OCI-LY3 (cell line): Measurements from ENCODE around the gene DENND4B.

Experiments
- H2AFZ ChIP-seq: fragments of 200-600, 300-600 bp; shearing (Covaris generic); 2 replicates; pipeline ENCODE4 v1.6.0; 2014; ENCODE audit warnings: antibody characterized with exemption, low read depth, low read length
- H3K27ac ChIP-seq: fragments of 200-600, 300-600 bp; sonication (generic); 2 replicates; pipeline ENCODE4 v1.5.1; 2014; ENCODE audit warnings: mild to moderate bottlenecking, low read length, moderate library complexity, mixed read lengths
- H3K27me3 ChIP-seq: fragments of 200-600, 300-600 bp; sonication (generic); 2 replicates; pipeline ENCODE4 v1.6.1; 2014; ENCODE audit warnings: low read depth, low read length, mixed read lengths
- H3K36me3 ChIP-seq: fragments of 200-600, 300-600 bp; sonication (generic); replicated peaks from 2 replicates; pipeline ENCODE3; 2014; ENCODE audit warnings: low read depth, low read length, mixed read lengths
- H3K4me1 ChIP-seq: fragments of 300-600, 200-600 bp; sonication (generic); 2 replicates; pipeline ENCODE4 v1.6.1; 2014; ENCODE audit warnings: low read length, mixed read lengths
- H3K4me2 ChIP-seq: fragments of 200-600, 300-600 bp; sonication (generic); 2 replicates; pipeline ENCODE4 v1.6.1; 2014; ENCODE audit warnings: low read length, mixed read lengths
- H3K4me3 ChIP-seq: fragments of 300-600, 200-600 bp; sonication (generic); 2 replicates; pipeline ENCODE4 v1.5.1; 2014; ENCODE audit warnings: antibody characterized with exemption, mild to moderate bottlenecking, low read length, moderate library complexity
- H3K79me2 ChIP-seq: fragments of 300-600, 200-600 bp; shearing (Covaris generic); 2 replicates; pipeline ENCODE4 v1.6.1; 2014; ENCODE audit warnings: mild to moderate bottlenecking, low read length, mixed read lengths
- H3K9ac ChIP-seq: fragments of 300-600, 200-600 bp; shearing (Covaris generic); 2 replicates; pipeline ENCODE4 v1.6.0; 2014; ENCODE audit warnings: mild to moderate bottlenecking, low read length, moderate library complexity
- H3K9me3 ChIP-seq: fragments of 200-600, 300-600 bp; shearing (Covaris generic); 2 replicates; pipeline ENCODE4 v1.6.1; 2014; ENCODE audit warnings: low read length, mixed read lengths; ENCODE audit not compliant: insufficient read depth
- H4K20me1 ChIP-seq: fragments of 200-600, 300-600 bp; sonication (generic); 2 replicates; pipeline ENCODE4 v1.6.1; 2016; ENCODE audit warnings: low read length, mixed read lengths; ENCODE audit not compliant: insufficient read depth
- CTCF ChIP-seq: fragments of 200-600, 300-600 bp; sonication (generic); IDR thresholded peaks from 2 replicates; pipeline ENCODE4 v1.5.1; 2014; ENCODE audit warnings: antibody characterized with exemption, low read length, low read depth
- EZH2phosphoT487 ChIP-seq: fragments of 200-600 bp; shearing (Covaris generic); IDR thresholded peaks from 2 replicates; pipeline ENCODE4 v1.6.1; 2018; ENCODE audit warnings: antibody characterized with exemption, mixed run types, low read depth

DENND4B gene

GRCh38 chr1:153973071-153973470, 26.6 kb upstream of the DENND4B start:
- Histone ChIP-seq H3K4me1 (peaks cover 28% of the 10 kb centered on the region), H3K9me3 (no peaks in the 10 kb centered on the region), H3K4me3 (no peak overlapping the region), H3K36me3 (peaks cover 41% of the 10 kb centered on the region), H3K9ac (no peak overlapping the region), H3K27ac (no peak overlapping the region), H2AFZ (no peak overlapping the region), H3K79me2 (peaks cover 27% of the 10 kb centered on the region), H3K4me2 (no peak overlapping the region), H4K20me1 (no peaks in the 10 kb centered on the region), H3K27me3 (no peaks in the 10 kb centered on the region)
- TF ChIP-seq CTCF: no peak
- no peak for TF ChIP-seq EZH2phosphoT487

- H3K36me3 ChIP-seq: peaks cover 35% of the 10 kb centered on the region
Observed at GRCh38 chr1:153970346-153970745, 23.8 kb upstream of the DENND4B start.

GRCh38 chr1:153968972-153969371, 22.5 kb upstream of the DENND4B start:
- peaks cover 34% of the 10 kb centered on the region for H3K4me1 ChIP-seq
- TF ChIP-seq EZH2phosphoT487 (no peak), CTCF (no peak)
- H3K4me2 ChIP-seq: no peak overlapping the region
- peaks cover 23% of the 10 kb centered on the region for H3K79me2 ChIP-seq
- H3K27me3 ChIP-seq: no peaks in the 10 kb centered on the region
- no peaks in the 10 kb centered on the region for H3K9me3 ChIP-seq
- no peak overlapping the region for H3K9ac ChIP-seq
- H3K4me3 ChIP-seq: no peak overlapping the region
- no peak overlapping the region for H2AFZ ChIP-seq
- H4K20me1 ChIP-seq: no peaks in the 10 kb centered on the region
- no peak overlapping the region for H3K27ac ChIP-seq
- H3K36me3 ChIP-seq: peaks cover 25% of the 10 kb centered on the region

More at GRCh38 chr1:153970346-153970745, 23.8 kb upstream of the DENND4B start:
- H3K4me2 ChIP-seq: no peak overlapping the region
- no peak overlapping the region for H3K27ac ChIP-seq
- H3K4me3 ChIP-seq: no peak overlapping the region
- H4K20me1 ChIP-seq: no peaks in the 10 kb centered on the region
- peaks cover 18% of the 10 kb centered on the region for H3K79me2 ChIP-seq
- H3K4me1 ChIP-seq: peaks cover 28% of the 10 kb centered on the region
- no peak overlapping the region for H2AFZ ChIP-seq
- H3K9ac ChIP-seq: no peak overlapping the region
- TF ChIP-seq CTCF (no peak), EZH2phosphoT487 (no peak)
- H3K27me3 ChIP-seq: no peaks in the 10 kb centered on the region
- H3K9me3 ChIP-seq: no peaks in the 10 kb centered on the region

- peak overlapping the region; percentile 93 for H3K4me2 ChIP-seq
- no peaks in the 10 kb centered on the region for H3K9me3 ChIP-seq
- H3K79me2 ChIP-seq: peaks cover 26% of the 10 kb centered on the region
- TF ChIP-seq CTCF: no peak
- H3K9ac ChIP-seq: peak overlapping the region; percentile 88; the same call in 1 of the 2 replicates
- peaks cover 20% of the 10 kb centered on the region for H3K36me3 ChIP-seq
- H4K20me1 ChIP-seq: no peaks in the 10 kb centered on the region
- no peak overlapping the region for H3K27ac ChIP-seq
- H3K27me3 ChIP-seq: no peaks in the 10 kb centered on the region
- H3K4me3 ChIP-seq: peak overlapping the region; percentile 83
- H3K4me1 ChIP-seq: peaks cover 37% of the 10 kb centered on the region
- H2AFZ ChIP-seq: no peak overlapping the region
Observed at GRCh38 chr1:153968408-153968807, 21.9 kb upstream of the DENND4B start.
